ENCODE results near the gene NEGR1. TPM values are rescaled to one million over a fixed set of nuclear protein-coding genes. Genes with fewer than 3 reads are reported as not detected.
A peak's percentile ranks its signal among the peaks of the same experiment; 100 is the strongest.

The NEGR1 gene
- total RNA-seq, 1 donor from 2014 or later = 4.0 TPM

DNA sequence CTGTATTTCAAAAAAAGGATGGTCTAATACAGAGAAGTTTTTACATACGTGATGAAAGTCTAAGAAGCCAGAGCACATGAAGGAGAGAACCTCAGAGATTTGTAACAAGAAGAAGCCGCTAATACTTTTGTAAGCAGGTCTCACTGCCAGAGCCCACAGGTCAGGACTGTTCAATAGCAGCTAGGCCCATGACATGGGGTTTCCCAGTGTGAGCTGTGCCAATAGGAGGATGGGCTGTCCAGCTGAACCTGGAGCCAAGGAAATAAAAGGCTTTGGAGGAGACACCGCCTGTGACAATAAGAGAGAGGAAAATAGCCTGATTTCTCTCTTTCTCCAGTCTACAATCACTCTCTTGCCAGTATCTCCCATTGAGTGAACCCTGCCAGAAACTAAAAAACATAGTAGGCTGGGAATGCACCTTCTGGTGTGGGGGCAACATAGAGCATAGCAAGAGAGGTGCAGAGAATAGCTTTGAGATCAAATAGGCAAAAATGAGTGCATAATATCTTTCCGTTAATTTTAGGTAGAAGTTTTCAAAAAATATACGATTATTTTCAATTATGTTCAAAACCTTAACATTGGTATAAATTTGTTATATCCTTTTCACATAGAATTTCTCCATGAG, 360.3 kb downstream of the NEGR1 start:
- H3K27me3 ChIP-seq (ENCODE audit: control insufficient read depth, insufficient read depth, low read length) = no peaks in the 10 kb centered on the region
- DNase-seq (ENCODE audit: low read depth) = no peak
- H3K4me3 ChIP-seq (ENCODE audit: low read depth, low read length) = no peak overlapping the region
- TF ChIP-seq, protein P1, sequence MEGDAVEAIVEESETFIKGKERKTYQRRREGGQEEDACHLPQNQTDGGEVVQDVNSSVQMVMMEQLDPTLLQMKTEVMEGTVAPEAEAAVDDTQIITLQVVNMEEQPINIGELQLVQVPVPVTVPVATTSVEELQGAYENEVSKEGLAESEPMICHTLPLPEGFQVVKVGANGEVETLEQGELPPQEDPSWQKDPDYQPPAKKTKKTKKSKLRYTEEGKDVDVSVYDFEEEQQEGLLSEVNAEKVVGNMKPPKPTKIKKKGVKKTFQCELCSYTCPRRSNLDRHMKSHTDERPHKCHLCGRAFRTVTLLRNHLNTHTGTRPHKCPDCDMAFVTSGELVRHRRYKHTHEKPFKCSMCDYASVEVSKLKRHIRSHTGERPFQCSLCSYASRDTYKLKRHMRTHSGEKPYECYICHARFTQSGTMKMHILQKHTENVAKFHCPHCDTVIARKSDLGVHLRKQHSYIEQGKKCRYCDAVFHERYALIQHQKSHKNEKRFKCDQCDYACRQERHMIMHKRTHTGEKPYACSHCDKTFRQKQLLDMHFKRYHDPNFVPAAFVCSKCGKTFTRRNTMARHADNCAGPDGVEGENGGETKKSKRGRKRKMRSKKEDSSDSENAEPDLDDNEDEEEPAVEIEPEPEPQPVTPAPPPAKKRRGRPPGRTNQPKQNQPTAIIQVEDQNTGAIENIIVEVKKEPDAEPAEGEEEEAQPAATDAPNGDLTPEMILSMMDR (IDR thresholded peaks at IDR 0.05; ENCODE audit: insufficient read depth, low read length, poor library complexity, severe bottlenecking) = peak; percentile 16
- no peaks in the 10 kb centered on the region for H3K36me3 ChIP-seq (ENCODE audit: control insufficient read depth, insufficient read depth, low read length)

DNA sequence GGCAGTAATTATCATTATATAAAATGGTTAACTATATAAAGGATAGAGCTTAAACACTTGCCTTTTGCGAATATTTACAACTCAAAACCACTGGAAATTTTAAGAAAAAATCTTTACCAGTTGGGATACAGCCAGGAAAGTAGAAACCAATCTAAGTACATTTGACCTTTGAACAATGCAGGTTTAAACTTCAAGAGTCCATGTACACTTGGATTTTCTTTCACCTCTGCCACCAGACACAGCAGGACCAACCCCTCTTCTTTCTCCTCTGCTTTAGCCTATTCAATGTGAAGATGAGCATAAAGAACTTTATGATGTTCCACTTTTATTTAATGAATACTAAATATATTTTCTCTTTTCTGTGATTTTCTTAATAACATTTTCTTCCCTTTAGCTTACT, 361.1 kb downstream of the NEGR1 start:
- Histone ChIP-seq H3K27me3 (ENCODE audit: control insufficient read depth, insufficient read depth, low read length) (no peaks in the 10 kb centered on the region), H3K36me3 (ENCODE audit: control insufficient read depth, insufficient read depth, low read length) (no peaks in the 10 kb centered on the region)
- TF ChIP-seq, protein P1 (IDR thresholded peaks at IDR 0.05; ENCODE audit: insufficient read depth, low read length, poor library complexity, severe bottlenecking) = no peak

DNA sequence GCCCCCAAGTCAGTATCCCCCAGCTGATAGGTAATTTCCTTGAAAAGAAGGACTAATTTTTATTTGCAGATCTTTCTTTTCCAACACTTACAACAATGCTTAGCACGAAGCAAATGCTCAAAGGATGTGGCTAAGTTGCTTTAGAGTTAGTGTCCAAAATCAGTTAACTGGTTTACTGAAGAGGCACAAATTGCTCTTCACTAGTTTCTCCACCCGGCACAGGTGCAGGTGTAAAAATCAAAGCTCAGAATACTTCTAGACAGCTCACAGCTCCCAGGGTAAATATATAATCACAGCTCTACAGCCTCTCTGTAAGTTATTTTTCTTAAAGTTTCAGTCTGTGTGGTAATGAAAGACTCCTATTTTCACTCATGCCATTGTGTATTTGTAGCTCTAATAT, 361.8 kb downstream of the NEGR1 start:
- H3K4me3 ChIP-seq (ENCODE audit: low read depth, low read length) = no peak overlapping the region
- no peaks in the 10 kb centered on the region for H3K27me3 ChIP-seq (ENCODE audit: control insufficient read depth, insufficient read depth, low read length)
- H3K36me3 ChIP-seq (ENCODE audit: control insufficient read depth, insufficient read depth, low read length) = no peaks in the 10 kb centered on the region
- TF ChIP-seq, protein P1 (IDR thresholded peaks at IDR 0.05; ENCODE audit: insufficient read depth, low read length, poor library complexity, severe bottlenecking) = no peak
- no peak for DNase-seq (ENCODE audit: low read depth)

More for the DNA sequence above, 361.1 kb downstream of the NEGR1 start:
- DNase-seq (ENCODE audit: low read depth) = no peak
- no peak overlapping the region for H3K4me3 ChIP-seq (ENCODE audit: low read depth, low read length)

DNA sequence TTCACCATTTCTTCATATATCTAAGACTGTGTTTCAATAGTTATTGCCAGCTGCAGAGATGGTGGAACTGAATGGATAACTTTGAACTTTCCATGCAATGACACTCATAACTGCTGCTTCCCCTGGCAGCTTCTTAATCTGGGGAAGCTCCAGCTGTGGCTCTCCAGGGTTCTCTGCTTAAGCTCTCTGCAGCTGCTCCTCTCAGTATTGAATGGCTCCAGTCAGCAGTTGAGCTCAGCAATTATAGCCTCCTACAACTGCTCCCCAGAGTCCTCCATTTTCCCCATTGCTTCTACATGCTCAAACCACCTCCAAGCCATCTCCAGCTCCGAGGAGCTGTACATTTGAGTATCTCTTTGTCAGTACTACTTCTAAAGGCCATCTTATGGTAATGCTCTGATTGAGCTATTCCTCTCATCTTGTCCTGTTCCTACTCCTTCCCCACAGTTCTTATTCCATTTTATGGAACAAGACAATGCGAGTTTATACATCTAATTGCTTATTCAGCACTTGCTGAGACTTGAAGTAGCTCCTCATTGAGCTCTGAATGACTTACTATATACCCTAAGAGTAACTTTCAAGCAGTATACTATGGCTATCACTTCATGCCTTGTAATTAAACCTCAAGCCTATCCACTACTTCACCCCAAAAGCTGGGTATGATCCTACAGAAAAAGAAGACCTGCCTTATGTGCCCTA, 362.4 kb downstream of the NEGR1 start:
- no peak for DNase-seq (ENCODE audit: low read depth)
- H3K36me3 ChIP-seq (ENCODE audit: control insufficient read depth, insufficient read depth, low read length) = no peaks in the 10 kb centered on the region
- H3K4me3 ChIP-seq (ENCODE audit: low read depth, low read length) = no peak overlapping the region
- no peaks in the 10 kb centered on the region for H3K27me3 ChIP-seq (ENCODE audit: control insufficient read depth, insufficient read depth, low read length)
- TF ChIP-seq, protein P1 (IDR thresholded peaks at IDR 0.05; ENCODE audit: insufficient read depth, low read length, poor library complexity, severe bottlenecking) = no peak

DNA sequence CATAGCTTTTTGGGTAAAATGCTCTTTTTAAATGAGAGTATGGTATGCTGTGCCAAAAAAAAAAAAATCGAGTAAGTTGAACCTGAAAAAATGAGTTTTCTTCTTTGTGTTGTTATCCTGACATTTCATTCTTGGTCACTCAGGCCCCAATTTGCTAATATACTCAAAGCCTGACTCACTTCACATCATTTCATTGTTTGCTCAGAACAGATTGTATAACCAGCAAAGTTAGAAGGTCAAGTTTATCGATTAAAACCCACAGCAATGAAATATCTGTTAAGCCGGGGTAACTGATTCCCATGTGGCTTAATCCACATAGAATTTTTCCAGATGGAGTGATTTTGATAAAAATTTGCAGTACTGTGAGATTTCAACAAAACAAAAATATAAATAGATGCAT, 363.7 kb downstream of the NEGR1 start:
- no peak for DNase-seq (ENCODE audit: low read depth)
- TF ChIP-seq, protein P1 (IDR thresholded peaks at IDR 0.05; ENCODE audit: insufficient read depth, low read length, poor library complexity, severe bottlenecking) = no peak
- H3K27me3 ChIP-seq (ENCODE audit: control insufficient read depth, insufficient read depth, low read length) = no peaks in the 10 kb centered on the region
- H3K4me3 ChIP-seq (ENCODE audit: low read depth, low read length) = no peak overlapping the region
- no peaks in the 10 kb centered on the region for H3K36me3 ChIP-seq (ENCODE audit: control insufficient read depth, insufficient read depth, low read length)
